Mononuclear cell (primary cell): ENCODE data around the gene FNDC5. TPM values are rescaled to one million over a fixed set of nuclear protein-coding genes. Genes with fewer than 3 reads are reported as not detected.

Experiments used
- H3K27me3 ChIP-seq: 2 replicates; pipeline ENCODE4 v1.6.0; 2011; ENCODE audit warnings: low read length, control low read depth; ENCODE audit not compliant: insufficient read depth
- H3K4me1 ChIP-seq: 2 replicates; pipeline ENCODE4 v1.5.1; 2011; ENCODE audit warnings: mild to moderate bottlenecking, low read length, control low read depth; ENCODE audit not compliant: insufficient read depth
- H3K4me3 ChIP-seq: 2 replicates; pipeline ENCODE4 v1.5.1; 2011; ENCODE audit warnings: mild to moderate bottlenecking, low read length, moderate library complexity
- H3K9me3 ChIP-seq: 2 replicates; pipeline ENCODE4 v1.5.1; 2011; ENCODE audit warnings: low read depth, mild to moderate bottlenecking, control low read depth, low read length
- total RNA-seq: library from RNA; depleted of rRNA; stranded (reverse); fragments of >200 nt; gene quantifications from one replicate; pipeline ENCODE4 v1.2.3, GENCODE V29; 2012

Gene FNDC5
- total RNA-seq, 1 donor = 0.10 TPM

GRCh38 chr1:32881871-32882850, 11.4 kb upstream of the FNDC5 start:
- H3K9me3 ChIP-seq = no peaks in the 10 kb centered on the region
- peaks cover 18% of the 10 kb centered on the region for H3K27me3 ChIP-seq
- H3K4me1 ChIP-seq = no peaks in the 10 kb centered on the region
- no peak overlapping the region for H3K4me3 ChIP-seq

- Histone ChIP-seq H3K9me3 (no peaks in the 10 kb centered on the region), H3K4me1 (no peaks in the 10 kb centered on the region), H3K4me3 (no peak overlapping the region), H3K27me3 (peaks cover 12% of the 10 kb centered on the region)
Observed at GRCh38 chr1:32881291-32881690, 10.6 kb upstream of the FNDC5 start.

- Histone ChIP-seq H3K4me1 (no peaks in the 10 kb centered on the region), H3K9me3 (no peaks in the 10 kb centered on the region), H3K4me3 (no peak overlapping the region), H3K27me3 (peaks cover 3% of the 10 kb centered on the region)
Observed at GRCh38 chr1:32878637-32879041, 7.9 kb upstream of the FNDC5 start.

- no peaks in the 10 kb centered on the region for H3K4me1 ChIP-seq
- no peaks in the 10 kb centered on the region for H3K9me3 ChIP-seq
- no peaks in the 10 kb centered on the region for H3K27me3 ChIP-seq
Observed at GRCh38 chr1:32878183-32878582, 7.5 kb upstream of the FNDC5 start.

GRCh38 chr1:32877211-32878110, 6.7 kb upstream of the FNDC5 start:
- no peaks in the 10 kb centered on the region for H3K27me3 ChIP-seq
- H3K4me3 ChIP-seq = no peak overlapping the region

More at GRCh38 chr1:32878183-32878582, 7.5 kb upstream of the FNDC5 start:
- no peak overlapping the region for H3K4me3 ChIP-seq

GRCh38 chr1:32876341-32877210, 5.9 kb upstream of the FNDC5 start:
- Histone ChIP-seq H3K4me3 (no peak overlapping the region), H3K9me3 (no peaks in the 10 kb centered on the region), H3K27me3 (peaks cover 7% of the 10 kb centered on the region), H3K4me1 (no peaks in the 10 kb centered on the region)

More at GRCh38 chr1:32877211-32878110, 6.7 kb upstream of the FNDC5 start:
- Histone ChIP-seq H3K4me1 (no peaks in the 10 kb centered on the region), H3K9me3 (no peaks in the 10 kb centered on the region)

- H3K4me3 ChIP-seq = no peak overlapping the region
- no peaks in the 10 kb centered on the region for H3K9me3 ChIP-seq
- H3K27me3 ChIP-seq = peaks cover 16% of the 10 kb centered on the region
- H3K4me1 ChIP-seq = peaks cover 6% of the 10 kb centered on the region
Observed at GRCh38 chr1:32874860-32875752, 4.4 kb upstream of the FNDC5 start.

GRCh38 chr1:32873484-32873883, 2.8 kb upstream of the FNDC5 start:
- Histone ChIP-seq H3K27me3 (peaks cover 26% of the 10 kb centered on the region), H3K9me3 (no peaks in the 10 kb centered on the region), H3K4me3 (no peak overlapping the region), H3K4me1 (peaks cover 7% of the 10 kb centered on the region)

GRCh38 chr1:32872192-32872460, 1.4 kb upstream of the FNDC5 start:
- peaks cover 26% of the 10 kb centered on the region for H3K27me3 ChIP-seq
- no peak overlapping the region for H3K4me3 ChIP-seq
- H3K9me3 ChIP-seq = no peaks in the 10 kb centered on the region
- H3K4me1 ChIP-seq = peaks cover 7% of the 10 kb centered on the region

- no peaks in the 10 kb centered on the region for H3K9me3 ChIP-seq
- no peak overlapping the region for H3K4me3 ChIP-seq
- peaks cover 26% of the 10 kb centered on the region for H3K27me3 ChIP-seq
- peaks cover 7% of the 10 kb centered on the region for H3K4me1 ChIP-seq
Observed at GRCh38 chr1:32871364-32872191, 866 bp upstream of the FNDC5 start.

GRCh38 chr1:32869923-32870614, 643 bp downstream of the FNDC5 start:
- no peak overlapping the region for H3K4me3 ChIP-seq

GRCh38 chr1:32868806-32869455, 1.8 kb downstream of the FNDC5 start:
- H3K4me1 ChIP-seq = peaks cover 7% of the 10 kb centered on the region
- H3K9me3 ChIP-seq = no peaks in the 10 kb centered on the region
- H3K27me3 ChIP-seq = peaks cover 26% of the 10 kb centered on the region
- H3K4me3 ChIP-seq = no peak overlapping the region

More at GRCh38 chr1:32869923-32870614, 643 bp downstream of the FNDC5 start:
- peaks cover 26% of the 10 kb centered on the region for H3K27me3 ChIP-seq
- H3K9me3 ChIP-seq = no peaks in the 10 kb centered on the region
- H3K4me1 ChIP-seq = peaks cover 7% of the 10 kb centered on the region
